Forelimb muscle (tissue), 1 donor: Measurements from ENCODE around the gene REXO5. TPM values are rescaled to one million over a fixed set of nuclear protein-coding genes. Genes with fewer than 3 reads are reported as not detected.
"Not testable (repeated sequence)": the region's sequence is repeated elsewhere in the genome, so short reads cannot be mapped to it uniquely, and the experiment has no call there.

Experiments
- DNase-seq: peaks from one replicate; pipeline ENCODE4 v3.0.0-alpha.2; 2013; ENCODE audit warnings: low read depth
- polyA plus RNA-seq: library from polyadenylated mRNA; unstranded; fragments of 120-200 nt; gene quantifications from one replicate; pipeline ENCODE4 v1.2.1, GENCODE V29; 2013; ENCODE audit not compliant: insufficient read length

REXO5 gene
- polyA plus RNA-seq = 5.7 TPM

- DNase-seq = peak; percentile 81
Observed at GRCh38 chr16:20806168-20807050, at the start of gene REXO5, which contains the start of gene ERI2. TSS of gene REXO5 (plus strand) at chr16:20806527. CDS start at chr16:20806954, 427 bp downstream. TSS of gene ERI2 (minus strand) at chr16:20806472. CDS start at chr16:20806430, 42 bp downstream.

GRCh38 chr16:20760346-20760745 is 46.0 kb upstream of the REXO5 start:
- no peak for DNase-seq

- no peak for DNase-seq
Observed at GRCh38 chr16:20761175-20761574, 45.2 kb upstream of the REXO5 start.

GRCh38 chr16:20762404-20763123 is 43.8 kb upstream of the REXO5 start:
- no peak for DNase-seq

- DNase-seq = peak; percentile 58
Observed at GRCh38 chr16:20763461-20764232, 42.7 kb upstream of the REXO5 start, which contains the start of gene ACSM3. TSS of gene ACSM3 (plus strand) at chr16:20764014. CDS start at chr16:20770035, 6,021 bp downstream.

- DNase-seq = not testable (repeated sequence)
Observed at GRCh38 chr16:20764448-20764847, 41.9 kb upstream of the REXO5 start.

- no peak for DNase-seq
Observed at GRCh38 chr16:20765732-20766131, 40.6 kb upstream of the REXO5 start.

- DNase-seq = no peak
Observed at GRCh38 chr16:20766294-20766693, 40.0 kb upstream of the REXO5 start.

- DNase-seq = no peak
Observed at GRCh38 chr16:20767577-20767976, 38.8 kb upstream of the REXO5 start.

- no peak for DNase-seq
Observed at GRCh38 chr16:20768121-20768520, 38.2 kb upstream of the REXO5 start.

GRCh38 chr16:20768818-20769217 is 37.5 kb upstream of the REXO5 start:
- DNase-seq = no peak

- no peak for DNase-seq
Observed at GRCh38 chr16:20773679-20774078, 32.6 kb upstream of the REXO5 start.

GRCh38 chr16:20774703-20775362 is 31.5 kb upstream of the REXO5 start:
- no peak for DNase-seq

GRCh38 chr16:20781697-20782096 is 24.6 kb upstream of the REXO5 start:
- DNase-seq = no peak

GRCh38 chr16:20782470-20782869 is 23.9 kb upstream of the REXO5 start:
- no peak for DNase-seq

GRCh38 chr16:20784204-20784603 is 22.1 kb upstream of the REXO5 start:
- no peak for DNase-seq

- no peak for DNase-seq
Observed at GRCh38 chr16:20789130-20789529, 17.2 kb upstream of the REXO5 start.

GRCh38 chr16:20791923-20792612 is 14.3 kb upstream of the REXO5 start:
- DNase-seq = no peak

- no peak for DNase-seq
Observed at GRCh38 chr16:20798364-20798763, 8.0 kb upstream of the REXO5 start.

GRCh38 chr16:20799599-20799998 is 6.7 kb upstream of the REXO5 start:
- DNase-seq = no peak

GRCh38 chr16:20801278-20801677 is 5.0 kb upstream of the REXO5 start:
- DNase-seq = no peak
